GM12873 (cell line): Measurements from ENCODE around the gene FZD1.

ENCODE experiments used
- CTCF ChIP-seq: IDR thresholded peaks from 2 replicates; pipeline ENCODE4 v1.5.1; 2012; ENCODE audit warnings: low read depth, mild to moderate bottlenecking, moderate library complexity, low read length, control low read depth; ENCODE audit not compliant: insufficient read depth; ENCODE audit errors: missing control alignments

The FZD1 gene

DNA sequence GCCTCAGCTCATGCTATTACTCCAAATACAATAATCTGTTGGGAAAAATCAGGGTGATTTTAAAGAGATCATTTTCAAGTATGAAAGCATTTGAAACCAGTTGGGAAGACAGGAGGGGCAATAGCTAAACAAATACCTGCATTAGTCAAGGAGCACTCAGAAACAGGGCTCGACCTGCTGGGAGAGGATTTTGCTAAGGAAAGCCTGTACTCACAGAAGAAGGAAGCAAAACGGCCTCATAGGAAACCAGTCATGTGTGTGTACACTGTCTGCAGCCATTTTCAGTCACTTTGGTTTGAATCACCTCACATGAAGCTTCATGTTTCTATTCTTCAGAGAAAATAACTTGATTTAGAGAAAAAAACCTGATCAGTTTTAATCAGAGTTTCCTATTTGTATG lies 38.6 kb downstream of the FZD1 start:
- no peak for TF ChIP-seq CTCF

- TF ChIP-seq CTCF: no peak
Observed at GRCh38 chr7:91306266-91306665, 42.0 kb downstream of the FZD1 start.

GRCh38 chr7:91307467-91307866 lies 43.2 kb downstream of the FZD1 start:
- TF ChIP-seq CTCF: no peak

- no peak for TF ChIP-seq CTCF
Observed at GRCh38 chr7:91310830-91311460, 46.7 kb downstream of the FZD1 start.

GRCh38 chr7:91311839-91312238 lies 47.6 kb downstream of the FZD1 start:
- no peak for TF ChIP-seq CTCF

GRCh38 chr7:91313113-91313512 lies 48.9 kb downstream of the FZD1 start:
- no peak for TF ChIP-seq CTCF

GRCh38 chr7:91314591-91315323 lies 50.5 kb downstream of the FZD1 start:
- TF ChIP-seq CTCF: no peak
